Fibroblast of pulmonary artery (primary cell): Measurements from ENCODE around the gene HSPA12A.

Source experiments
- DNase-seq: peaks from one replicate; pipeline ENCODE4 v3.0.0-alpha.2; 2010; ENCODE audit warnings: low read depth
- H3K4me3 ChIP-seq: replicated peaks from 2 replicates; pipeline ENCODE4 v1.5.1; 2011; ENCODE audit warnings: low read depth, mild to moderate bottlenecking, control low read depth, low read length, moderate library complexity
- TF ChIP-seq, protein P1 (sequence below): IDR thresholded peaks from 2 replicates; pipeline ENCODE4 v1.5.1; 2011; ENCODE audit warnings: mild to moderate bottlenecking, control low read depth, low read length, inconsistent platforms; ENCODE audit errors: missing control alignments

Gene HSPA12A

DNA sequence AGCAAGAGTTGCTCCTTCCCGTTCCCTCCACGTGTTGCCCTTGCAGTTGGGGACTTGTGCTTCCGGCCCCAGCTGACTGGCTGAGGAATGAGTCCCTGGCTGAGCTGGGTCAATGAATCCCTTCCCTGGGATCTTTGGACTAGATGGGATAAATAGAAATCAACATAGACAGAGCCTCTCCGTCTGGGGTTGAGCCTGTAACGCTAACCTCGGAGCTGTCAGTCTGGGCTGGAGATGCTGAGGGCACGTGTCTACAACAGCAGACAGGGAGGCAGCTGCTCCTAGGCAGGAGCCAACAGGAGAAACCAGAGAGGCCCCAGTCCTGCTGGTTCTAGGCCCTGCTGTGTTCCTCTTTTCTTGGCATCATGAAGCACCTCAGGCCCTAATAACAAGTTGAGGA, 42.3 kb upstream of the HSPA12A start:
- no peak for DNase-seq
- TF ChIP-seq, protein P1, sequence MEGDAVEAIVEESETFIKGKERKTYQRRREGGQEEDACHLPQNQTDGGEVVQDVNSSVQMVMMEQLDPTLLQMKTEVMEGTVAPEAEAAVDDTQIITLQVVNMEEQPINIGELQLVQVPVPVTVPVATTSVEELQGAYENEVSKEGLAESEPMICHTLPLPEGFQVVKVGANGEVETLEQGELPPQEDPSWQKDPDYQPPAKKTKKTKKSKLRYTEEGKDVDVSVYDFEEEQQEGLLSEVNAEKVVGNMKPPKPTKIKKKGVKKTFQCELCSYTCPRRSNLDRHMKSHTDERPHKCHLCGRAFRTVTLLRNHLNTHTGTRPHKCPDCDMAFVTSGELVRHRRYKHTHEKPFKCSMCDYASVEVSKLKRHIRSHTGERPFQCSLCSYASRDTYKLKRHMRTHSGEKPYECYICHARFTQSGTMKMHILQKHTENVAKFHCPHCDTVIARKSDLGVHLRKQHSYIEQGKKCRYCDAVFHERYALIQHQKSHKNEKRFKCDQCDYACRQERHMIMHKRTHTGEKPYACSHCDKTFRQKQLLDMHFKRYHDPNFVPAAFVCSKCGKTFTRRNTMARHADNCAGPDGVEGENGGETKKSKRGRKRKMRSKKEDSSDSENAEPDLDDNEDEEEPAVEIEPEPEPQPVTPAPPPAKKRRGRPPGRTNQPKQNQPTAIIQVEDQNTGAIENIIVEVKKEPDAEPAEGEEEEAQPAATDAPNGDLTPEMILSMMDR: no peak
- no peak overlapping the region for H3K4me3 ChIP-seq

DNA sequence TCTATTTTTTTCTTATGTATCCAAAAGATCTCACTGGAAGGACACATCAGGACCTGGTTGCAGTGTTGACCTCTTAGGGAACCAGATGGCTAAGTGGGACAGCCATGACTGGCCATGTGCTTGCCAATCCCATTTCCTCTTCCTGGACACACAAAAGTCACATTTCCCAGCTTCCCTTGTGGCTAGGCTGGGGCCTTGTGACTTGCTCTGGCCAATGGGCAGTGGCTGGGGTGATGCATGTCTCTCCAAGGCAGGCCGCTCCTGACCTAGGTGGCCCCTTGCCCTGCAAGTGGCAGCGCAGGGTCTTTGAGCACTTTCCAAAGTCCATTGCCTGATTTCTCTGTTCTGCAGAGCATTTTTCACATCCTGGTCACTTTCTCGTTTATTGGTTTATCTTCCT, 41.7 kb upstream of the HSPA12A start:
- H3K4me3 ChIP-seq: no peak overlapping the region
- no peak for DNase-seq
- TF ChIP-seq, protein P1: no peak

- peak; percentile 27 for DNase-seq
- TF ChIP-seq, protein P1: no peak
- H3K4me3 ChIP-seq: no peak overlapping the region
Measured at GRCh38 chr10:116783011-116783655, 40.8 kb upstream of the HSPA12A start.

DNA sequence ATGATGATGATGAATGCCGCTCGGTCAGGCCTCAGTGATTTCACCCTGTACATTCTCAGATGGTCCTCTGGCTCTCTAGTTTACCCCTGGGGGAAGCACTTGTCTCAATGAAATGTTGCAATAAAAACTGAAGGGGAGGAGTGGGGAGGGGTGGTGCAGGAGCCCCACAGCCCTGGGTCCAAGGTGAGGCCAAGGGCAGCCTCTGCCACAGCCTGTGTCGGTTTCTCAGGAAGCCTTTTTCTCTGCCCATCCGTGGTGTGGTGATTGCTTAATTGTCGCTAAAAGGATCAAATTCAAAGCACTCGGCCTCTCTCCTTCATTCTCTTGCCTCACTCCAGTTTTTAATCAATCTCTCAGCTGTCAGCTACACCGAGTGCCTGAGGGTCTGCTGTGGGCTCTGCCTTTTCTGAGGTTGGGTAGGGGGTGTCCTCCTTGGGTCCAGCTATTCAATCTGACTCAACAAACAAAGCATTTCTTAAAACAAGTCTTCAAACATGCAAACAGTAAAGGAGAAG, 39.1 kb upstream of the HSPA12A start:
- TF ChIP-seq, protein P1: no peak
- no peak overlapping the region for H3K4me3 ChIP-seq
- no peak for DNase-seq

DNA sequence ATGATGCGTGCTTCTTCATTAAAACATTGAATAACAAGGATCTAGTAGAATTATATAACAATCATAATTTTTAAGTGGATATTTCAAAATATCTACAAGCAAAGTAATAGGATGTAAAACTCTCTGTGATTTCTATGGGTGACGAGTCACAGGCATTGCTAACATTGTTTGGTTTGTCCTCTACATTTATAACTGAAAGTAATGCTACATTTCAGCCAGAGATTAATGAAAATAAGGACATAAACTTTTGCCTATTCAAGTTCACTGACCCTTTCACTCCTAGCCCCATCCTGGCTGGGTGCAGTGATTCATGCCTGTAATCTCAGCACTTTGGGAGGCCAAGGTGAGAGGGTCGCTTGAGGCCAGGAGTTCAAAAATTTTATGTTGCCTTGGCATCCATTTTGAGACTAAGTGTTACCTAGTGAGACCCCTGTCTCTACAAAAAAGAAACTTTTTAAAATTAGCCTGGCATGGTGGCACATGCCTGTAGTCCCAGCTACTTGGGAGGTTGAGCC, 38.4 kb upstream of the HSPA12A start:
- H3K4me3 ChIP-seq: no peak overlapping the region
- TF ChIP-seq, protein P1: no peak
- DNase-seq: no peak

GRCh38 chr10:116779076-116779687, 36.8 kb upstream of the HSPA12A start:
- TF ChIP-seq, protein P1: no peak
- no peak for DNase-seq

DNA sequence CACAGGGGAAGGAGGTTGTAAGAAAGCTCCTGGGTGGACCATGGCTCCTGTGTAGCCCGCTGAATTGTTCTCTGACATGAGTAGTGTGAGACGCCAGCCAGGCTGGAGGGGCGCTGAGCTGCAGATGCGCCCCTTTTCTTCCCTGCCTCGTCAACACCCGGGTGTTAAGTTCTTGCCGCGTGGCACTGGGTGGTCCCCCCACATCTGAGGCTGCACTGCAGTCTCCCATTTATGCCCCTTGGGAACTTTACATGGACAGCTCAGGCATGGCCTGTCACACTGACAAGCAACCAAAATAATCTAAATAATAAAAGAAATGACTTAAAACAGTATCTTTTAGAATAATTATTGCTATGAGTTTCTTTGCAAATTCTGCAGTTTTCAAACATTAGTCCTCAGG, 34.6 kb upstream of the HSPA12A start:
- TF ChIP-seq, protein P1: no peak
- no peak for DNase-seq
- no peak overlapping the region for H3K4me3 ChIP-seq

More at GRCh38 chr10:116779076-116779687, 36.8 kb upstream of the HSPA12A start:
- no peak overlapping the region for H3K4me3 ChIP-seq
